Endothelial cell (in vitro differentiated cells): Measurements from ENCODE around the gene AIRE. TPM values are rescaled to one million over a fixed set of nuclear protein-coding genes. Genes with fewer than 3 reads are reported as not detected.

ENCODE experiments used
- DNase-seq: peaks from one replicate; pipeline ENCODE4 v3.0.0; 2021; ENCODE audit warnings: low spot score
- H3K27ac Mint-ChIP-seq: one replicate; pipeline ENCODE4 v1.8.0; 2021; ENCODE audit warnings: mixed read lengths, inconsistent platforms; ENCODE audit not compliant: unreplicated experiment
- H3K27me3 Mint-ChIP-seq: one replicate; pipeline ENCODE4 v1.8.0; 2021; ENCODE audit warnings: mild to moderate bottlenecking, moderate library complexity, mixed read lengths, inconsistent platforms; ENCODE audit not compliant: unreplicated experiment
- H3K36me3 Mint-ChIP-seq: one replicate; pipeline ENCODE4 v1.8.0; 2021; ENCODE audit warnings: mild to moderate bottlenecking, low read depth, mixed read lengths, inconsistent platforms; ENCODE audit not compliant: unreplicated experiment
- H3K4me1 Mint-ChIP-seq: one replicate; pipeline ENCODE4 v1.8.0; 2021; ENCODE audit warnings: mild to moderate bottlenecking, mixed read lengths, inconsistent platforms; ENCODE audit not compliant: unreplicated experiment
- H3K4me3 Mint-ChIP-seq: one replicate; pipeline ENCODE4 v1.8.0; 2021; ENCODE audit warnings: mild to moderate bottlenecking, mixed read lengths, inconsistent platforms; ENCODE audit not compliant: unreplicated experiment
- H3K9me3 Mint-ChIP-seq: one replicate; pipeline ENCODE4 v1.8.0; 2021; ENCODE audit warnings: mixed read lengths, inconsistent platforms; ENCODE audit not compliant: unreplicated experiment
- total RNA-seq: library from RNA; stranded (reverse); fragmentation: NEBNext Ultra II Directional; extraction: Animal tissue kit (Norgen Biotek cat#: 25700); gene quantifications from one replicate; pipeline ENCODE4 v1.2.1, GENCODE V29; 2021; ENCODE audit not compliant: unreplicated experiment
- TF ChIP-seq, protein P1 (sequence below): fragments of 200-600 bp; sonication (generic); IDR thresholded peaks from one replicate; pipeline ENCODE4 v1.5.0; 2021; ENCODE audit warnings: antibody characterized with exemption; ENCODE audit not compliant: unreplicated experiment

The AIRE gene
- total RNA-seq, 1 donor from 2014 or later: not detected

DNA sequence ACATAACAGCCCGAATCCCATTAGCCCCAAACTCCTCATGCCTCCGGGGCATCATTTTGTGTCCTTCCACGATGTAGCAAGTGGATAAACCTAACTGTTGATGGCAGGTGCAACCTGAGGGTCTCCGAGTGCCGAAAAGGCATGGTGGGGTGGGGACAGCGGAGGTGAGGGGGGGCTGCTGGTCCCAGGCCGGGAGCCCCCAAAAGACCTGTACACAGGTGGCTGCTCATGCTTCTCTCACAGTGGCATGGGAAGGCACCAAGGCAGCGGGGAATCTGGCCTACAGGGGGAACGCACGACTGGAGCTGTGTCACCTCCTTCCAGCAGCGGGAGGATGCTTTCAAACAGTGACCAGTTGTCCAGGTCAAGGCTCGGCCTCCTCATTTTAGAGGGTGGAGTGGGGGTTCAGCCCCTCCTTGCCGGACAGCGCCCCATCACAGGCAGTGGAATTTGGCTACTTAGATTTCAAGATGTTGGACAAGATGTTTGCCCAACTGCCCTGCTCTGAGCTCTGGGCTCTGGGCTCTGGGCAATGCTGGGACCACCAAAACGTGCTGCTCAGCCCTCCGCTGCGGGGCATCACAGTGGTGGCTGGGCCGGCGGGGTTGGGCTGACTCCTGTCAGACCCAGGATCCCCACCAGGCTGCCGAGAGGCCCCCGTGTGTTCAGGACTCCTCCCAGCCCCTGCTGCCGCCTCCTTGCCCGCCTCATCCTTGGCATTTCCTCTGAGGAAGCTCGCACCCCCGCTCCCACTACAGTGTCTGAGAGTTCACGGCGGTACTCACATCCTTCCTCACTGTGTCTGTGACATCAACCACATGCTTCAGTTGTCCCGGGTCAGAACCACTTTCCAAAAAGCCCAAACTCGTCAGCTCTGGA is 31.6 kb upstream of the AIRE start:
- Mint-ChIP-seq H3K4me3 (no peak overlapping the region), H3K9me3 (no peaks in the 10 kb centered on the region), H3K4me1 (peaks cover 3% of the 10 kb centered on the region), H3K36me3 (no peaks in the 10 kb centered on the region), H3K27ac (no peak overlapping the region), H3K27me3 (no peaks in the 10 kb centered on the region)
- DNase-seq: no peak
- TF ChIP-seq, protein P1, sequence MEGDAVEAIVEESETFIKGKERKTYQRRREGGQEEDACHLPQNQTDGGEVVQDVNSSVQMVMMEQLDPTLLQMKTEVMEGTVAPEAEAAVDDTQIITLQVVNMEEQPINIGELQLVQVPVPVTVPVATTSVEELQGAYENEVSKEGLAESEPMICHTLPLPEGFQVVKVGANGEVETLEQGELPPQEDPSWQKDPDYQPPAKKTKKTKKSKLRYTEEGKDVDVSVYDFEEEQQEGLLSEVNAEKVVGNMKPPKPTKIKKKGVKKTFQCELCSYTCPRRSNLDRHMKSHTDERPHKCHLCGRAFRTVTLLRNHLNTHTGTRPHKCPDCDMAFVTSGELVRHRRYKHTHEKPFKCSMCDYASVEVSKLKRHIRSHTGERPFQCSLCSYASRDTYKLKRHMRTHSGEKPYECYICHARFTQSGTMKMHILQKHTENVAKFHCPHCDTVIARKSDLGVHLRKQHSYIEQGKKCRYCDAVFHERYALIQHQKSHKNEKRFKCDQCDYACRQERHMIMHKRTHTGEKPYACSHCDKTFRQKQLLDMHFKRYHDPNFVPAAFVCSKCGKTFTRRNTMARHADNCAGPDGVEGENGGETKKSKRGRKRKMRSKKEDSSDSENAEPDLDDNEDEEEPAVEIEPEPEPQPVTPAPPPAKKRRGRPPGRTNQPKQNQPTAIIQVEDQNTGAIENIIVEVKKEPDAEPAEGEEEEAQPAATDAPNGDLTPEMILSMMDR: no peak

DNA sequence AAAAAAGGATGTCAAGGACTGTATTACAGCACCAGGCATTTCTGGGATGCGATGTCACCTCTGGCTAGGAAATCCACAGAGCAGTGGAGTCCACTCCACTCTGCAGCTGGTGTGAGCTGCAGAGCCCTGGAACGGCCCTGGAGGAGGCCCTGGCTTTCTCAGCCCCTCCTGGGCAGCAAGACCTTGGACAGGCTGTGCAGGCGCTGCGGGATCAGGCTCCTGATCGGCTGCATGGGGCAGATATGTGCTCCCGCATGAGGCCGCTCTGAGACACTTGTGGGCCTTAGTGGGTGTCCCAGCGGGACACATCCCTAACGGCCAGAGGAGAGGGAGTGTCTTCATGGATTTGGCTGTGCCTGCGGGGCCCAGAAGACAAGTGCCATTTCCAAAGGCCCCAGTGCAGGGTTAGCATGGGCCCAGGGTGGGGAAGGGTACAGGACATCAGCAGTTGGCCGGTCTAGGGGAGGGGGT is 30.1 kb upstream of the AIRE start:
- H3K9me3 Mint-ChIP-seq: no peaks in the 10 kb centered on the region
- no peak overlapping the region for H3K4me3 Mint-ChIP-seq
- H3K27ac Mint-ChIP-seq: no peak overlapping the region
- TF ChIP-seq, protein P1: no peak
- DNase-seq: no peak
- no peaks in the 10 kb centered on the region for H3K27me3 Mint-ChIP-seq
- peaks cover 3% of the 10 kb centered on the region for H3K4me1 Mint-ChIP-seq
- no peaks in the 10 kb centered on the region for H3K36me3 Mint-ChIP-seq

DNA sequence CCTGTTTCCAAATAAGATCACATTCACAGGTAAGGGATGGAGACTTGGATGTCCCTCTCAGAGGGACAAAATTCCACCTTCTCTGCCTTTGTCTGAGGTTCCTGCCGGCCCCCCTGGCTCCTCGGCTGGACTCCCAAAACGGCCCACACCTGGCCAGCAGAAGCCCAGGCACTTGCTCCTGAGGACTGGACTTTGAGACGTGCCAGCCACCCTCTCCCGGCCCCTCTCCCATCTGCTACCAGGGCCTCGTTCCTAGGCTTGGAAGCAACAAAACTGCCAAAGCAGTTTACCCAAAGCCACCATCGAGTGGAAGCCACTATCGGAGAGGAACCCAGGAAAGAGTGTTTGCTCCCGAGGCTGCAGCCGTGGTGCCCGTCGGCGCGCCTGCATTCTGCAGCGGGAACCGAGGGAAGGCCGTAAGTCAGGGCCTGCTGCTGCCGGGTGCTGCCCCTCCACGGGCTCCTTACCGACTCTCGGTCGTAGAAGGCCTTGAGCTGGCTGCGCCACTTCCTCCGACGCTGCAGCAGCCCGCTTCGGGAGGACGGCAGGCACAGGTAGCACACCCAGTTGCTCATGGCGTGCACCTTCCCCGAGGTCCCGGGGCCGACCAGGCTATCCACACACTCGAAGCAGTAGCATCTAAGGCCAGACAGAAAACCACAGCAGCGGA is 27.5 kb upstream of the AIRE start:
- H3K27me3 Mint-ChIP-seq: no peaks in the 10 kb centered on the region
- DNase-seq: no peak
- peaks cover 3% of the 10 kb centered on the region for H3K4me1 Mint-ChIP-seq
- H3K36me3 Mint-ChIP-seq: no peaks in the 10 kb centered on the region
- H3K4me3 Mint-ChIP-seq: no peak overlapping the region
- TF ChIP-seq, protein P1: no peak
- H3K9me3 Mint-ChIP-seq: no peaks in the 10 kb centered on the region
- no peak overlapping the region for H3K27ac Mint-ChIP-seq

DNA sequence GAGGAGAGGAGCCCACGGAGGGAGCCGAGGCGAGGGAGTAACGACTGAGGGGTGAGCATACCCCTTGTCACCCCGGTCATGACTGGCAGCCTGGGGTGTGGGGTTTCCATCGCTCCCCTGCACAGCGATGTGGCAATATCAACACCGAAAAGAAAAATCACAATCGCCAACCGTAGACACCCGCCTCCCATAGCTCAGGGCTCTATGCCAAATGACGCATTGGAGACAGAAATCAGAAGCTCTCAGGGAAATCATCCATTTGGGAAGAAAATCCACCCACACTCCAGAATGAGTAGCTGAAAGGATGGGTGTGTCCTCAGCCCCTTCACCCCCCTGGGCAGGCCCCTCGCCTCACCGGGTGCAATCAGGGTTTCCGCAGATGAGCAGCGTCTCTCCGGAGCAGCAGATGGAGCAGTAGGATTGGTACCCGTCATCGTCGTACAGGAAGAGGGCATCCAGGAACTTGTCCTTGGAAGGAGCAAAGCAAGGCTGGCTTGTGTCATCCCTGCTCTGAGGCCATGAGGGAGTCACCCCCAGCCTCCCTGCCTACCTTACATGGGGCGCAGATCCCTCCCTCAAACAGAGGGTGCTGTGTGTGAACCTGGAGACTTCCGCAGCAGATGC is 26.5 kb upstream of the AIRE start:
- TF ChIP-seq, protein P1: no peak
- Mint-ChIP-seq H3K4me1 (peaks cover 3% of the 10 kb centered on the region), H3K27me3 (no peaks in the 10 kb centered on the region), H3K36me3 (no peaks in the 10 kb centered on the region), H3K9me3 (no peaks in the 10 kb centered on the region), H3K4me3 (peak overlapping the region; percentile 37), H3K27ac (no peak overlapping the region)
- DNase-seq: no peak
